SK-N-SH (cell line): ENCODE measurements around the gene RBM42. TPM values are rescaled to one million over a fixed set of nuclear protein-coding genes. Genes with fewer than 3 reads are reported as not detected.
A peak's percentile ranks its signal among the peaks of the same experiment; 100 is the strongest.

Experiments used
- CHD2 ChIP-seq: fragments of 150-350 bp; IDR thresholded peaks from 2 replicates; pipeline ENCODE4 v1.6.1; 2018; ENCODE audit warnings: low read length; ENCODE audit not compliant: partially characterized antibody
- ELF1 ChIP-seq: IDR thresholded peaks from 2 replicates; pipeline ENCODE4 v1.4.0; 2012
- GABPA ChIP-seq: IDR thresholded peaks from 2 replicates; pipeline ENCODE4 v1.4.0; 2012; ENCODE audit warnings: low read depth, mild to moderate bottlenecking
- GATA2 ChIP-seq: sonication (generic); formaldehyde crosslinking; IDR thresholded peaks from 2 replicates; pipeline ENCODE4 v1.5.0; 2020; ENCODE audit warnings: mild to moderate bottlenecking, missing genetic modification reagents
- MXI1 ChIP-seq: IDR thresholded peaks from 2 replicates; pipeline ENCODE4 v1.6.1; 2012; ENCODE audit warnings: mild to moderate bottlenecking, low read depth, low read length, improper control_type of control experiment
- NFIC ChIP-seq: IDR thresholded peaks from 2 replicates; pipeline ENCODE4 v1.4.0; 2012; ENCODE audit warnings: borderline replicate concordance
- NRF1 ChIP-seq: IDR thresholded peaks from 2 replicates; pipeline ENCODE4 v1.6.1; 2012; ENCODE audit warnings: low read depth, mild to moderate bottlenecking, low read length
- POLR2AphosphoS5 ChIP-seq: IDR thresholded peaks from 2 replicates; pipeline ENCODE4 v1.6.1; 2012; ENCODE audit warnings: low read depth, low read length
- RAD21 ChIP-seq: IDR thresholded peaks from 2 replicates; pipeline ENCODE4 v1.6.1; 2012; ENCODE audit warnings: mild to moderate bottlenecking, low read length
- RFX5 ChIP-seq: IDR thresholded peaks from 2 replicates; pipeline ENCODE4 v1.6.1; 2012; ENCODE audit warnings: mild to moderate bottlenecking, improper control_type of control experiment, low read length
- TEAD4 ChIP-seq: IDR thresholded peaks from 2 replicates; pipeline ENCODE4 v1.4.0; 2012; ENCODE audit warnings: mild to moderate bottlenecking, borderline replicate concordance; ENCODE audit not compliant: insufficient read depth
- YY1 ChIP-seq: IDR thresholded peaks from 2 replicates; pipeline ENCODE4 v1.4.0; 2012; ENCODE audit warnings: low read depth, mild to moderate bottlenecking
- polyA plus RNA-seq, 3 experiments: library from polyadenylated mRNA; depleted of rRNA; stranded (reverse); fragments of >200 nt; gene quantifications; 2 replicates each; pipeline ENCODE4 v1.2.3, GENCODE V29; 2012
- TF ChIP-seq, protein P1 (sequence below): fragments of 200-600 bp; sonication (generic); IDR thresholded peaks from 2 replicates; pipeline ENCODE4 v1.6.1; 2017; ENCODE audit warnings: antibody characterized with exemption, mild to moderate bottlenecking, moderate library complexity
- TF ChIP-seq, protein P2 (sequence below): IDR thresholded peaks from 2 replicates; pipeline ENCODE4 v1.4.0; 2012; ENCODE audit warnings: low read depth, borderline replicate concordance
- TF ChIP-seq, protein P3 (sequence below): IDR thresholded peaks from 2 replicates; pipeline ENCODE4 v1.6.1; 2012; ENCODE audit warnings: mild to moderate bottlenecking, low read depth, low read length, moderate library complexity
- TF ChIP-seq, protein P4 (sequence below): IDR thresholded peaks from 2 replicates; pipeline ENCODE4; 2012

Gene RBM42
- polyA plus RNA-seq, 1 of the 3 experiments (the other 2 are of a cell fraction), result 69.9 TPM

DNA sequence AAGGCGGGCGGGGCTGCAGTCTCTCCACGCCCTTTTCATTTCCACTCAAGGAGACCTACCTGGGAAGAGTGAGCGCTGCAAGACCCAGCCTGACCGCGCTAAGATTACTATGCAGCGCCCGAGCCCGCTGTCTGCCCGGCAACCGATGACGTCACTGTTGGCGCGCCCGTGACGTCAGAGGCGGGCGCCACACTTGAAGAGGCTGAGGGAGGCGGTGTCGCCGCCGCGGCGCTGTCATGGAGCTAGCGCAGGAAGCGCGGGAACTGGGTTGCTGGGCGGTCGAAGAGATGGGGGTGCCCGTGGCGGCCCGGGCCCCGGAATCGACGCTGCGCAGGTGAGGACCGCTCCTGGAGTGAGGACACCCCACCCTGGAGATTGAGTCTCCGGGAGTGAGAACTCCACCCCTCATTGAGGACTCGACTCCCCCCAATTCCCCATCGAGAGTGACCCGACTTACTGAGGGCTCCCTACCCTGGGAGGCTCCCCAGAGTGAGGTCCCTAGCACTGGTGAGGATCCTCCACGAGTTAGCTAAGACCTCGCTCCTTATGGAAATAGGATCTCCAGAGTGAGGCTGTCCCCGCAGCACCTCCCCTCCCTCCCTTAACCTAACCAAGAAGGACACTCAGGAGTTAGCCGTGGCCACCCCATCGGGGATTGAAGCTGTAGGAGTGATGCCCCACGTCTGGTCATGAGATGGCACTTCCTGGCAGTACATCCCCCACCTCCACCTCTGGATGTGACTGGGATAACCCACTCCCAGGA lies 16.1 kb upstream of the RBM42 start, which contains the start of gene HAUS5 (continued):
- peak; percentile 100 for TF ChIP-seq RFX5
- TF ChIP-seq GATA2 (CRISPR knock-in tag), result no peak
- TF ChIP-seq, protein P1, sequence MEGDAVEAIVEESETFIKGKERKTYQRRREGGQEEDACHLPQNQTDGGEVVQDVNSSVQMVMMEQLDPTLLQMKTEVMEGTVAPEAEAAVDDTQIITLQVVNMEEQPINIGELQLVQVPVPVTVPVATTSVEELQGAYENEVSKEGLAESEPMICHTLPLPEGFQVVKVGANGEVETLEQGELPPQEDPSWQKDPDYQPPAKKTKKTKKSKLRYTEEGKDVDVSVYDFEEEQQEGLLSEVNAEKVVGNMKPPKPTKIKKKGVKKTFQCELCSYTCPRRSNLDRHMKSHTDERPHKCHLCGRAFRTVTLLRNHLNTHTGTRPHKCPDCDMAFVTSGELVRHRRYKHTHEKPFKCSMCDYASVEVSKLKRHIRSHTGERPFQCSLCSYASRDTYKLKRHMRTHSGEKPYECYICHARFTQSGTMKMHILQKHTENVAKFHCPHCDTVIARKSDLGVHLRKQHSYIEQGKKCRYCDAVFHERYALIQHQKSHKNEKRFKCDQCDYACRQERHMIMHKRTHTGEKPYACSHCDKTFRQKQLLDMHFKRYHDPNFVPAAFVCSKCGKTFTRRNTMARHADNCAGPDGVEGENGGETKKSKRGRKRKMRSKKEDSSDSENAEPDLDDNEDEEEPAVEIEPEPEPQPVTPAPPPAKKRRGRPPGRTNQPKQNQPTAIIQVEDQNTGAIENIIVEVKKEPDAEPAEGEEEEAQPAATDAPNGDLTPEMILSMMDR, result no peak
- TF ChIP-seq ELF1, result 0 out of 2 replicates have a peak, but pooled peaks have one; percentile 44
- TF ChIP-seq NRF1, result no peak
- peak; percentile 78 for TF ChIP-seq CHD2
- TF ChIP-seq, protein P2, sequence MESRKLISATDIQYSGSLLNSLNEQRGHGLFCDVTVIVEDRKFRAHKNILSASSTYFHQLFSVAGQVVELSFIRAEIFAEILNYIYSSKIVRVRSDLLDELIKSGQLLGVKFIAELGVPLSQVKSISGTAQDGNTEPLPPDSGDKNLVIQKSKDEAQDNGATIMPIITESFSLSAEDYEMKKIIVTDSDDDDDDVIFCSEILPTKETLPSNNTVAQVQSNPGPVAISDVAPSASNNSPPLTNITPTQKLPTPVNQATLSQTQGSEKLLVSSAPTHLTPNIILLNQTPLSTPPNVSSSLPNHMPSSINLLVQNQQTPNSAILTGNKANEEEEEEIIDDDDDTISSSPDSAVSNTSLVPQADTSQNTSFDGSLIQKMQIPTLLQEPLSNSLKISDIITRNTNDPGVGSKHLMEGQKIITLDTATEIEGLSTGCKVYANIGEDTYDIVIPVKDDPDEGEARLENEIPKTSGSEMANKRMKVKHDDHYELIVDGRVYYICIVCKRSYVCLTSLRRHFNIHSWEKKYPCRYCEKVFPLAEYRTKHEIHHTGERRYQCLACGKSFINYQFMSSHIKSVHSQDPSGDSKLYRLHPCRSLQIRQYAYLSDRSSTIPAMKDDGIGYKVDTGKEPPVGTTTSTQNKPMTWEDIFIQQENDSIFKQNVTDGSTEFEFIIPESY, result no peak
- TF ChIP-seq RAD21, result no peak
- TF ChIP-seq TEAD4, result no peak
- TF ChIP-seq MXI1, result peak; percentile 90
- TF ChIP-seq, protein P3, sequence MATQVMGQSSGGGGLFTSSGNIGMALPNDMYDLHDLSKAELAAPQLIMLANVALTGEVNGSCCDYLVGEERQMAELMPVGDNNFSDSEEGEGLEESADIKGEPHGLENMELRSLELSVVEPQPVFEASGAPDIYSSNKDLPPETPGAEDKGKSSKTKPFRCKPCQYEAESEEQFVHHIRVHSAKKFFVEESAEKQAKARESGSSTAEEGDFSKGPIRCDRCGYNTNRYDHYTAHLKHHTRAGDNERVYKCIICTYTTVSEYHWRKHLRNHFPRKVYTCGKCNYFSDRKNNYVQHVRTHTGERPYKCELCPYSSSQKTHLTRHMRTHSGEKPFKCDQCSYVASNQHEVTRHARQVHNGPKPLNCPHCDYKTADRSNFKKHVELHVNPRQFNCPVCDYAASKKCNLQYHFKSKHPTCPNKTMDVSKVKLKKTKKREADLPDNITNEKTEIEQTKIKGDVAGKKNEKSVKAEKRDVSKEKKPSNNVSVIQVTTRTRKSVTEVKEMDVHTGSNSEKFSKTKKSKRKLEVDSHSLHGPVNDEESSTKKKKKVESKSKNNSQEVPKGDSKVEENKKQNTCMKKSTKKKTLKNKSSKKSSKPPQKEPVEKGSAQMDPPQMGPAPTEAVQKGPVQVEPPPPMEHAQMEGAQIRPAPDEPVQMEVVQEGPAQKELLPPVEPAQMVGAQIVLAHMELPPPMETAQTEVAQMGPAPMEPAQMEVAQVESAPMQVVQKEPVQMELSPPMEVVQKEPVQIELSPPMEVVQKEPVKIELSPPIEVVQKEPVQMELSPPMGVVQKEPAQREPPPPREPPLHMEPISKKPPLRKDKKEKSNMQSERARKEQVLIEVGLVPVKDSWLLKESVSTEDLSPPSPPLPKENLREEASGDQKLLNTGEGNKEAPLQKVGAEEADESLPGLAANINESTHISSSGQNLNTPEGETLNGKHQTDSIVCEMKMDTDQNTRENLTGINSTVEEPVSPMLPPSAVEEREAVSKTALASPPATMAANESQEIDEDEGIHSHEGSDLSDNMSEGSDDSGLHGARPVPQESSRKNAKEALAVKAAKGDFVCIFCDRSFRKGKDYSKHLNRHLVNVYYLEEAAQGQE, result peak; percentile 1; the same call in 1 of the 2 replicates
- peak; percentile 79 for TF ChIP-seq POLR2AphosphoS5
- no peak for TF ChIP-seq NFIC
- TF ChIP-seq GABPA, result no peak
- TF ChIP-seq, protein P4, sequence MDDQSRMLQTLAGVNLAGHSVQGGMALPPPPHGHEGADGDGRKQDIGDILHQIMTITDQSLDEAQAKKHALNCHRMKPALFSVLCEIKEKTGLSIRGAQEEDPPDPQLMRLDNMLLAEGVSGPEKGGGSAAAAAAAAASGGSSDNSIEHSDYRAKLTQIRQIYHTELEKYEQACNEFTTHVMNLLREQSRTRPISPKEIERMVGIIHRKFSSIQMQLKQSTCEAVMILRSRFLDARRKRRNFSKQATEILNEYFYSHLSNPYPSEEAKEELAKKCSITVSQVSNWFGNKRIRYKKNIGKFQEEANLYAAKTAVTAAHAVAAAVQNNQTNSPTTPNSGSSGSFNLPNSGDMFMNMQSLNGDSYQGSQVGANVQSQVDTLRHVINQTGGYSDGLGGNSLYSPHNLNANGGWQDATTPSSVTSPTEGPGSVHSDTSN, result no peak
- 0 out of 2 replicates have a peak, but pooled peaks have one; percentile 51 for TF ChIP-seq YY1
